GM20000 (cell line): Measurements from ENCODE around the gene FARP1.

Source experiments
- DNase-seq: peaks from one replicate; pipeline ENCODE4 v3.0.0; 2012; ENCODE audit warnings: low spot score
- CTCF ChIP-seq: IDR thresholded peaks from 2 replicates; pipeline ENCODE4 v1.5.1; 2012; ENCODE audit warnings: mild to moderate bottlenecking, control low read depth; ENCODE audit errors: extremely low read depth, missing control alignments

The FARP1 gene

GRCh38 chr13:98297051-98297450 lies 154.2 kb downstream of the FARP1 start:
- no peak for TF ChIP-seq CTCF
- DNase-seq = no peak

DNA sequence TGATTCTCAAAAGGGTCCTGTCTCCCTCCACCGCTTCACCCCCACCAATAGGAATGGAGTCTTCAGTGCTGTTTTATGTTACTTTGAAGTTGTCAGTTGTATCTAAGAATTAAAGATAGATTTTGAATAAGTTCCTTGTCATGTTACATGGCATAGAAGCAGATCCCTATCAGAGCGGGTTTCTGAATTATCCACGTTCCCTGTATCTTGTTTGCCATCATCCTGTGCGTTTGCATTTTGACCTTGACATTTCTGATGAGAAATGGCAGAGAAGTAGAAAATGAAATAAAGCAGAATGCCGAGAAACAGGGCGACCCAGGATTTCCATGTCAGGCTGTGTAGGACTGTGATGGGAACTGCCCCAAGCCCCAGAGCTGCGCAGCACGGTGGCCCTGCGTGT lies 154.9 kb downstream of the FARP1 start:
- no peak for TF ChIP-seq CTCF
- no peak for DNase-seq

- no peak for DNase-seq
- no peak for TF ChIP-seq CTCF
Observed at GRCh38 chr13:98298599-98298998, 155.7 kb downstream of the FARP1 start.

GRCh38 chr13:98299235-98299965 lies 156.5 kb downstream of the FARP1 start:
- no peak for DNase-seq
- no peak for TF ChIP-seq CTCF

GRCh38 chr13:98299966-98300350 lies 157.1 kb downstream of the FARP1 start:
- DNase-seq = no peak

GRCh38 chr13:98300956-98301641 lies 158.2 kb downstream of the FARP1 start:
- TF ChIP-seq CTCF = no peak
- DNase-seq = no peak

More at GRCh38 chr13:98299966-98300350, 157.1 kb downstream of the FARP1 start:
- TF ChIP-seq CTCF = no peak

- no peak for DNase-seq
- TF ChIP-seq CTCF = no peak
Observed at GRCh38 chr13:98301721-98302120, 158.8 kb downstream of the FARP1 start.
